GM19324 (cell line): ENCODE data around the gene NFU1.
"Not testable (repeated sequence)": the region's sequence is repeated elsewhere in the genome, so short reads cannot be mapped to it uniquely, and the experiment has no call there.

Experiments
- ATAC-seq: cut with Tn5 transposase; IDR thresholded peaks from one replicate; pipeline ENCODE4 v1.9.1; 2021; ENCODE audit warnings: mild to moderate bottlenecking, moderate library complexity; ENCODE audit not compliant: unreplicated experiment, low FRiP score

NFU1 gene

GRCh38 chr2:69452687-69453086, 15.5 kb upstream of the NFU1 start:
- ATAC-seq: no peak

- no peak for ATAC-seq
Observed at GRCh38 chr2:69450735-69451416, 13.6 kb upstream of the NFU1 start.

- no peak for ATAC-seq
Observed at GRCh38 chr2:69449906-69450305, 12.7 kb upstream of the NFU1 start.

- not testable (repeated sequence) for ATAC-seq
Observed at GRCh38 chr2:69443673-69444072, 6.4 kb upstream of the NFU1 start.

GRCh38 chr2:69439499-69439898, 2.3 kb upstream of the NFU1 start:
- ATAC-seq: not testable (repeated sequence)

- no peak for ATAC-seq
Observed at GRCh38 chr2:69438580-69438979, 1.3 kb upstream of the NFU1 start.

- ATAC-seq: peak; percentile 12
Observed at GRCh38 chr2:69437751-69438154, 518 bp upstream of the NFU1 start.

- no peak for ATAC-seq
Observed at GRCh38 chr2:69436596-69436937, 668 bp downstream of the NFU1 start.

GRCh38 chr2:69434753-69435152, 2.5 kb downstream of the NFU1 start:
- no peak for ATAC-seq

GRCh38 chr2:69429491-69430183, 7.6 kb downstream of the NFU1 start:
- no peak for ATAC-seq

GRCh38 chr2:69428981-69429380, 8.3 kb downstream of the NFU1 start:
- no peak for ATAC-seq

GRCh38 chr2:69424419-69424818, 12.8 kb downstream of the NFU1 start:
- no peak for ATAC-seq

- no peak for ATAC-seq
Observed at GRCh38 chr2:69422198-69422597, 15.0 kb downstream of the NFU1 start.

- not testable (repeated sequence) for ATAC-seq
Observed at GRCh38 chr2:69419111-69419510, 18.1 kb downstream of the NFU1 start.

- no peak for ATAC-seq
Observed at GRCh38 chr2:69416147-69416546, 21.1 kb downstream of the NFU1 start.

GRCh38 chr2:69411120-69411519, 26.1 kb downstream of the NFU1 start:
- ATAC-seq: no peak

- no peak for ATAC-seq
Observed at GRCh38 chr2:69405306-69405705, 31.9 kb downstream of the NFU1 start.

GRCh38 chr2:69400121-69400520, 37.1 kb downstream of the NFU1 start:
- no peak for ATAC-seq

GRCh38 chr2:69397234-69397633, 40.0 kb downstream of the NFU1 start:
- ATAC-seq: no peak

- ATAC-seq: no peak
Observed at GRCh38 chr2:69395866-69396265, 41.4 kb downstream of the NFU1 start.

- ATAC-seq: no peak
Observed at GRCh38 chr2:69393963-69394362, 43.3 kb downstream of the NFU1 start.

GRCh38 chr2:69390471-69390870, 46.8 kb downstream of the NFU1 start:
- ATAC-seq: no peak
